NK-92 treated with Interleukin-12 subunit alpha and Interleukin-12 subunit beta, amount 100 ng/mL, for 24 hours (cell line): Measurements from ENCODE around the gene DOC2A.
A peak's percentile ranks its signal among the peaks of the same experiment; 100 is the strongest.
"Not testable (repeated sequence)": the region's sequence is repeated elsewhere in the genome, so short reads cannot be mapped to it uniquely, and the experiment has no call there.

Source experiments
- DNase-seq: peaks from one replicate; lab custom pipeline; 2025; lab: John Stamatoyannopoulos, UW

DOC2A gene

DNA sequence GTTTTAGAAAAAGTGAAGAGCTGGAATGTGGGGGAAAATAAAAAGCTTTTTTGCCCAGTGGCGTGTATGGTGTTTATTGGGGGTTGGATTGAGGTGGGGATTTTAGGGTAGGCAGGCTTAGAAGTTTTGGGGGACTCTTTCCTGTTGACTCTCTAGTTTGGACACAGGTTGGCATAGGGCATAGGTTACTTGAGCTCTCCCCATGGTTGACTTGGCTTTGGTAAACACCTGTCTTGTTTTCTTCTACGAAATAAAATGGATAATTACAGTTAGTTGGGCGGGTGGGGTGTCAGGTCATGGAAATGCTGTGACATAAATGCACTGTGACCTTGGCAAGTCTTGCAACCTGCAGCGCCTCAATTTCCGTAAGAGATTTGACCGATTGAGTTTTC is 37.8 kb downstream of the DOC2A start:
- no peak for DNase-seq

DNA sequence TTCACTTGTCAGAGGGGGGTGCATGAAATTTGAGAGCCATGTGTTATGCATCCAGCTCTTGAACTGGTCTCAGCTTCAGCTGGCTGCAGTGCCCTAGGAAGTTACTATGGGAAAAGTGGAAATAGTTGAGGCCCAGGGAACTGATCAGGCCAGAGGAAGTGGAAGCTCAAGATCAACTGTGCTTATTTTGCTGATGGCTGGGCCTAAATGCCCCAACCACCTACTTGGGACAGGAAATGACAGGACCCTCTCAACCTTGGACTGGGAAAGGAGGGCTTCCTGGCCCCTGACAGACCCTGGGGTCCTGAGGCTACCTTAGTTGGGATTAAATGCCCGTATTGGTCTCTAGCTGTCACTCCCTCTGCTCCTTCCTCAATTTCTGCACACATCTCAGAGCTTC is 38.3 kb downstream of the DOC2A start:
- DNase-seq, result no peak

DNA sequence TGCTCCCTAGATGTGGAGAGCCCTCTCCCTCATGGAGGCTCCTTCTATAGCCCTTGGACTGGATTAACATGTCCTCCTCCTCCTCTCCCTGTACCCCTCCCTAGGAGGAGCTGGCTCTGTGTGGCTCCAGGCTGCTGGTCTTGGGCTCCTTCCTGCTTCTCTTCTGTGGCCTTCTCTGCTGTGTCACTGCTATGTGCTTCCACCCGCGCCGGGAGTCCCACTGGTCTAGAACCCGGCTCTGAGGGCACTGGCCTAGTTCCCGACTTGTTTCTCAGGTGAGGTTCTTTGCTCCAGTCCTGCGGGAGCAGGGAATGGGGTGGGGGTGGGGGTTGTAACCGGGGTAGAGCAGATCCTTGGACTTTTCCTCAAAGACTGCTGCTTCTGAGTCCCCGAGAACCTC is 39.5 kb downstream of the DOC2A start:
- no peak for DNase-seq

DNA sequence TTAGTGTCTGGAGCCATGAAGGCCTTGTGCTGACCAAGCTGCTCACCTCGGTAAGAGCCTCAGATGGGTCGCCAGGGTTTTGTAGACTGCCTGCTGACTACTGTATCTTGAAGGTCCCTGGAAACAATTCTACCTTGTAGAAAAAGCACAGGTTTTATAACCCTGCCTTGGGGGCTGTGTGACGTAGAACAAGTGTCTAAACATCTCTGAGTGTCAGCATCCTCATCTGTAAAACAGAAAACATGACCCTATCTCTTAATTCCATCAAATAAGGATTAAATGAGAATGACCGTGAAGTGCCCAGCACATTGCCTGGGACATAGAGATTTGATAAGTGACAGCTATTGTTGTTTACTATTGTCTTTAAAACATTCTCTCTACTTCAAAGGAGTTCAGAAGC is 42.6 kb downstream of the DOC2A start:
- no peak for DNase-seq

DNA sequence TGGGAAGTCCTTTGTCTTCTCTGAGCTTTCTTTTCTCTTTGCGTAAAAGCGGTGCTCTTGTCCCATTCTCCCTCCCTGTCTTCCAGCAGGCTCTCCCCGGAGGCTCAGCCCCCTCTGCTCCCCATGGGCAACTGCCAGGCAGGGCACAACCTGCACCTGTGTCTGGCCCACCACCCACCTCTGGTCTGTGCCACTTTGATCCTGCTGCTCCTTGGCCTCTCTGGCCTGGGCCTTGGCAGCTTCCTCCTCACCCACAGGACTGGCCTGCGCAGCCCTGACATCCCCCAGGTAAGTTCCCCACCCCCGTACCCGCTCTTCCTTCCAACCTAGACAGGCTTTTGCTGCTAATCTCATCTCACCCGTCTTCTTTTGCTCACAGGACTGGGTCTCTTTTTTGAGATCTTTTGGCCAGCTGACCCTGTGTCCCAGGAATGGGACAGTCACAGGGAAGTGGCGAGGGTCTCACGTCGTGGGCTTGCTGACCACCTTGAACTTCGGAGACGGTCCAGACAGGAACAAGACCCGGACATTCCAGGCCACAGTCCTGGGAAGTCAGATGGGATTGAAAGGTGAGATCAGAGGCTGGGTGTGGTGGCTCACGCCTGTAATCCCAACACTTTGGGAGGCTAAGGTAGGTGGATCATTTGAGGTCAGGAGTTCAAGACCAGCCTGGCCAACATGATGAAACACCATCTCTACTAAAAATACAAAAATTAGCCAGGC is 47.6 kb downstream of the DOC2A start:
- no peak for DNase-seq

DNA sequence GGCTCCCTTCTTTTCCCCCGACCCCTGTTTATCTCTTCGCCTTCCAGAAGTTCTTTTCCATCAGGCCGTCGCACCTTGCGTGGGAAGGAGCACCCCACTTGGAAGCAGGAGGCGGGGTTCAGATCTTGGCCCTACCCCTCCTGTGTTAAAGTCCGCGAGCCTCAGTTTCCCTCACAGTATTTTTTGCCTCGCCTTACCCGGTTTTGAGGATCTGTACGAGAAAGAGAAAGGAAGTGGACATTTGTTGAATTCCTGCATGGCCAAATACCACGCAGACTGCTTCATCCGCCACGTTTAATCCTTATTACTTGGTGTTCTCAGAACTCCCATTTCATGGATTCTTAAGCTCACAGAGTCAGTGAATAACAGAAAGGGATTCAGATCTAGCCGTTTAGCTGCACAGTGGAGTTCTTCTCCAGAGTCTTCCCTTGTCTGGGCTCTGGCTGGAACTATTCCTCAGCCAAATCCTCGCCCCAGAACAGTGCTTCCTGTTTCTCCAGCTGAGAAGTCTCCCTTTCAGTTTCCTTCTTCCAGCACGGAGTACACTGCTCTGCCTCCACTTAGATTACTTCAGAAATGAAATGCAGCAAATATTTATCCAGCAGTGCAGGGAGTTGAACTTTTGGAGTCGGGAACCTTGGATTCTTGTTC is 48.4 kb downstream of the DOC2A start:
- DNase-seq, result no peak

DNA sequence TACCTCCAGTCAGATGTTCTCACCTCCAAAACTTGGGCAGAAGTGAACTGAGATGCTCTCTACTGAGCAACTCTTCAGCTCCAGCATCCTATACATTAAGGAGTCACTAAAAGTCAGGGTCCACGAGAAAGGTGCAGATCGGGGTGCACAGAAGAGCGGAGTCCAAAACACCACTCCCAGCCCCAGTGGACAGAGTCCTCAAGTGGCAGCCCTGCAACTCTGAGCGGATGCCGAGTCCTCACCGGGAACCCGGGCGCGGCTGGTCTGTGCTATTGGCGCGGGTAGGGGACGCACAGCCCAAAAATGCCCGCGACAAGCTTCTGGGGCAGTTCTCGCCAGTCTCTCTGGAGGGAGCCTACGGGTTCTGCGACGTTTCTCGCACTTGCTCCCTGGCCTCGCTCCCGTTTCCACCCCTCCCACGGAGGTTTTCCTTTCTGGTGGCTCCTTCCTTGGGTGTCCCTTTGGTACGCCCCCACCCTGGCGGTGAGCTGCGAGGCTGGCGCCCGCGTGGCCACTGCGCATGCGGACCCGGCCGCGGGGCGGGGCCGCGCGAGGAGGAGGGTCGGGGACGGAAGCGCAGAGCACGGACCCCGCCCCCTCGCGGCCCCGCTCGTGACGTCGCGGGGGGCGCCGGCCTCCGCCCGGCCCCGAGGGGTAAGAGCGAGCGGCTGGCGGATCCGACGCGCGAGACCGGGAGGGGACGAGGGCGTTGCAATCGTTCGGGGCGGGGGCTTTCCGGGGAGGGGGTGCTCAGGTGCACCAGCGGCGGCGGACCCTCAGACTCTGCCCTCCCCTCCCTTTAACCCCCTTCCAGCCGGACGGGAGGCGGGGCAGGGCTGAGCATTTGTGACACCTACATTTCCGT is 49.1 kb downstream of the DOC2A start, which contains the start of gene TMEM219:
Gene TMEM219 (plus strand): TSS at position 601 of the 865 bp plus-strand sequence. CDS start 1,065 bp downstream, outside the sequence.
- peak; percentile 84 for DNase-seq

DNA sequence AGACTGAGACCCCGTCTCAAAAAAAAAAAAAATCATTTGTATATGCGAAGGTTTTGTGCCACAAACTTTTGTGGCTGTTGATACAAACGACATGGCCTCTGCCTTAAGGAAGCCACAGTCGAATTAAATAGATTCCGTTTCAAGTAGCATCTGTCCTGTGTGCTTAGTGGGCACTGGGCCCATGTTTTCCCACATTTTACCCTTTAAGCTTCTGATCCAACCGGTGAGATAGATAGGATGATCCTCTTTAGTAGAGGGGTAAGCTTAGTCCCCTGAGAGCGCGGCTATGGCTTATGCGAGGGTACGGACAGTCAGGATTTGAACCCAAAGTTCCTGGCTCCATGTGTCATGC is 49.7 kb downstream of the DOC2A start:
- no peak for DNase-seq

DNA sequence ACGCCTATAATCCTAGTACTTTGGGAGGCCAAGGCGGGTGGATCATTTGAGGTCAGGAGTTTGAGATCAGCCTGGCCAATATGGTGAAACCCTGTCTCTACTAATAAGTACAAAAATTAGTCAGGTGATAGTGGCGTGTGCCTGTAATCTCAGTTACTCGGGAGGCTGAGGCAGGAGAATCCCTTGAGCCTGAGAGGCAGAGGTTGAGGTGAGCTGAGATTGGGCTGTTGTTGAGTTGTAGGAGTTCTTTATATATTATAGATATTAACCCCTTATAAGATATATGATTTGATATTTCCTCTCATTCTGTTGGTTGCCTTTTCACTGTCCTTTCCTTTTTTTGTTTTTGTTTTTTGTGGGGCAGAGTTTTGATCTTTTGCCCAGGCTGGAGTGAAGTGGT is 51.0 kb downstream of the DOC2A start:
- not testable (repeated sequence) for DNase-seq

DNA sequence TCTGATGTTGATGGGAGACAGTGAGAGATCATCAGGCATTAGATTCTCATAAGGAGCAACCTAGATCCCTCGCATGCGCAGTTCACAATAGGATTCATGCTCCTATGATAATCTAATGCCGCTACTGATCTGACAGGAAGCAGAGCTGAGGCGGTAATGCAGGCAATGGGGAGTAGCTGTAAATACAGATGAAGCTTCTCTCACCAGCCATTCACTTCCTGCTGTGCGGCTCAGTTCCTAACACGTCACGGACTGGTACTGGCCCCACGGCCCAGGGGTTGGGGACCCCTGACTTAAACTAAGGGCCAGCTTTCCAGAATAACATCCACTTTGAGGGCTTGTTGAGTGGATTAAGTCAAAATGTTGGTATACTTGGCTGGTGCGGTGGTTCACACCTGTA is 51.5 kb downstream of the DOC2A start:
- DNase-seq, result no peak

DNA sequence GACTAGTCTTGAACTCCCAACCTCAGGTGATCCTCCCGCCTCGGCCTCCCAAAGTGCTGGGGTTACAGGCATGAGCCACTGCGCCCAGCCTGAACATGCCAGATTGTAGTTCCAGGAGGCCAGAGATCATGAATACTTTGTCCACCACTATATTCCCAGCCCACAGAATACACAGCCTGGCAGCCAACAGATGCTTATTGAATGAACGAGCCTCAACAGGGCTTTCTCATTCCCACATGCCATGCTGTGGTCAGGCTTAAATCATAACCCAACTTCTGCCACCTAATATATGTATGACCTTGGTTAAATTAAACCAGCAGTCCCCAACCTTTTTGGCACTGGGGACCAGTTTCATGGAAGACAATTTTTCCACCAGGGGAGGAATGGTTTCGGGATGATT is 52.1 kb downstream of the DOC2A start:
- DNase-seq, result no peak
